ENCODE results near the gene SF1.

DNA sequence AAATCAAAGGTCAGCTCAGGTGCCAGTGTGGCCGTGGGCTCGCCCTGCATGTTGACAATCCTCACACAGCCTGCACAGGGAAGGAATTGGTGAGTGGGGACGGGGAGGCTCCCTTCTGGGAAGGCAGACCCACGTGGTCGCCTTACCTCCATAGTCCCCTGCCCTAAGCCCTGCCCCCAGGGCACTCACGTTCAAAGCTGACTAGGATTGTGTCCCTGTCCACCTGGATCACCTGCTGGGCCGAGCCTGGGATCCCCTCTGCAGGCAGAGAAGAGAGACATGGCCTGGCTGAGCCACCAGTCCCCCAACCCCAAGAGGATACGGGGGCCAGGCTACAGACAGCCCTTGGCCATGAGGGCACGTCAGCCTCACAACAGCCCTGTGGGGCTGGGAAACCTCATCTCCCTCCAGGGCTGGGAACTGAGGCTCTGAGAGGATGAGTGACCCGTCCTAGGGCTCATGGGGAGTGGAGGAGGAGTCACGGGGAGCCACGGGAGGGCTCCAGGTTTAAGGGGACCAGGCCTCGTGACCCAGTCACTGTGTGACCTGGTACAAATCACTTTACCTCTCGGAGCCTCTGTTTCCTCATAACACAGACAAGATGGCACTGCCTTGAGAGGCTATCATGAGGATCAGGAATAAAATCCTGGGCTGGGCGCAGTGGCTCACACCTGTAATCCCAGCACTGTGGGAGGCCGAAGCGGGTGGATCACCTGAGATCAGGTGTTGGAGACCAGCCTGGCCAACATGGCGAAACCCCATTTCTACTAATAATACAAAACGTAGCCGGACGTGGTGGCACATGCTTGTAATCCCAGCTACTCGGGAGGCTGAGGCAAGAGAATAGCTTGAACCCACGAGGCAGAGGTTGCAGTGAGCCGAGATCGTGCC is 12.1 kb upstream of the SF1 start:
- TF ChIP-seq, protein P1, sequence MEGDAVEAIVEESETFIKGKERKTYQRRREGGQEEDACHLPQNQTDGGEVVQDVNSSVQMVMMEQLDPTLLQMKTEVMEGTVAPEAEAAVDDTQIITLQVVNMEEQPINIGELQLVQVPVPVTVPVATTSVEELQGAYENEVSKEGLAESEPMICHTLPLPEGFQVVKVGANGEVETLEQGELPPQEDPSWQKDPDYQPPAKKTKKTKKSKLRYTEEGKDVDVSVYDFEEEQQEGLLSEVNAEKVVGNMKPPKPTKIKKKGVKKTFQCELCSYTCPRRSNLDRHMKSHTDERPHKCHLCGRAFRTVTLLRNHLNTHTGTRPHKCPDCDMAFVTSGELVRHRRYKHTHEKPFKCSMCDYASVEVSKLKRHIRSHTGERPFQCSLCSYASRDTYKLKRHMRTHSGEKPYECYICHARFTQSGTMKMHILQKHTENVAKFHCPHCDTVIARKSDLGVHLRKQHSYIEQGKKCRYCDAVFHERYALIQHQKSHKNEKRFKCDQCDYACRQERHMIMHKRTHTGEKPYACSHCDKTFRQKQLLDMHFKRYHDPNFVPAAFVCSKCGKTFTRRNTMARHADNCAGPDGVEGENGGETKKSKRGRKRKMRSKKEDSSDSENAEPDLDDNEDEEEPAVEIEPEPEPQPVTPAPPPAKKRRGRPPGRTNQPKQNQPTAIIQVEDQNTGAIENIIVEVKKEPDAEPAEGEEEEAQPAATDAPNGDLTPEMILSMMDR (IDR thresholded peaks at IDR 0.05; ENCODE audit: poor library complexity): no peak
- no peak for TF ChIP-seq EZH2 (IDR thresholded peaks at IDR 0.05; ENCODE audit: borderline replicate concordance)
- TF ChIP-seq EZH2phosphoT487 (IDR thresholded peaks at IDR 0.05; ENCODE audit: low read depth, severe bottlenecking, unreplicated experiment): no peak
